ENCODE measurements around the gene GYPC.

The GYPC gene

DNA sequence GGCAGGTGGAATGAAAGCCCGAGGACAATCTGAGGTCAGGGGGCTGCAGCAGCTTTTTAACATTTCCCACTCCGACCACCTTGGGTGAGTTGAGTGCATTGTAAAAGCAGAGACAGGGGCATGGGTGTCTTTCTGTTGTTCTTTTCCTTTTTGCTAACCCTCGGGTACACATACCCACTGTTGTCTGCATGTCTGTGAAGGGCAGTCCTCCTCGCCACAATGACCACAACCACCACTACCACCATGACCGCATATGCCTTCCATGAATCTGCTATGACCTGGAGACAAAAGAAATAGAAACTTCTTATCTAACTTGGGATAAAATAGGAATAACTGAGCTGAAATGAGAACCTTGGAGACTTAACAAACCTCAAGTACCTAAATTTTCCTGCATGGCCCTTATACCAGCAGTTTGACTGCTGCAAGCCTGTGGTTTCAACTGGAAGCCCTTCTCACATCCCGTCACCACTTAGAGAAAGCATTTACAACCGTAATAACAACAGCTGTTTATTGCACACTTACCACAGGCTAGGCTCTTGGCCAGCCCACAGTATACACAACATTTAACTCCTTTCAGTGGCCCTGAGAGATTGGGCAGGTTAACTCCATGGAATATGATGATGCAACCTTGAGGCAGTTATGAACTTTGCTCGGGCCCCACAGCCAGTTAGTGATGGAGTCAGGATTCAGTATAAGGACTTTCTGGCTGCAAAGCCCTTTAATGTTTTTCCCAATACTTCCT lies 80.3 kb downstream of the GYPC start:
- DNase-seq: no peak

DNA sequence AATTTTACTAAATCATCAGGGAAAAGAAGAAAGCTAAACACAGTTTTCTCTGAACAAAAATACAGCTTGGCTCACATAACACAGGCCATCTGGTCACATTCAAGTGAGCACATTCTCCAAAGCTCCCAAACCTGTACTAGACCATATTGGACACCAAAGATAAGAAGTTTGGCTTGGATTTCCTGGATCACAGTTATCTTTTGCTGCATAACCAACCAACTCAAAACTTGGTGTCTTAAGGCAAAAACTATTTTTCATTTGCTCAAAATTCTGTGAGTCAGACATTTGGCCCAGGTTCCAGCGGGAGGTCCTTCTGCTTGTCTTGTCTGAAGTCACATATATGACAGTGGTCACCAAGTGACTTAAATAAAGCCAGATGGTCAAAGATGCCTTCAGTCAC lies 83.2 kb downstream of the GYPC start:
- DNase-seq: no peak

DNA sequence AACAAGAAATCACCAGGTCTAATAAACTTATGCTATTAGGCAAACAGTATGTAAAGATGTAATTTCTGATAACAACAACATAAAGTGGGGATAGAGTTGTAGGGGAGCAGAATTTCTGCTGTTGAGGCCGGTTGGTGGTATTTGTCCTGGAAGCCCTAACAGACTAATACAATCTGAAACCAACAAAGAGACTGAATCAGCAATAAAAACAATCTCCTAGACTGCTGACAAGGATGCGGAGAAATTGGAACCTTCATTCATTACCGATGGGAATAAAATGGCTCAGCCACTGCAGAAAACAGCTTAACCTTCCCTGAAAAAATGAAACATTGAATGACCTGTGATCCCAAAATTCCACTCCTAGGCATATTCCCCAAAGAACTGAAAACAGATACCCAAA lies 88.7 kb downstream of the GYPC start:
- DNase-seq: no peak
